Liver (tissue), 3 donors: ENCODE data around the gene CALML6.

Source experiments
- CTCF ChIP-seq: fragments of 150-350 bp; IDR thresholded peaks from 2 replicates; pipeline ENCODE4 v1.5.1; 2017; ENCODE audit warnings: improper control_type of control experiment, low read depth, low read length; ENCODE audit not compliant: missing input control
- EGR1 ChIP-seq, 2 donors: IDR thresholded peaks; 2 replicates each; pipeline ENCODE4 v1.6.1; 2016 to 2018; ENCODE audit warnings: antibody characterized with exemption in 2 of 2, low read depth in 2 of 2
- FOXA1 ChIP-seq: IDR thresholded peaks from 2 replicates; pipeline ENCODE4 v1.6.1; 2016; ENCODE audit warnings: antibody characterized with exemption
- FOXA2 ChIP-seq: IDR thresholded peaks from 2 replicates; pipeline ENCODE4 v1.6.1; 2016; ENCODE audit warnings: antibody characterized with exemption
- GABPA ChIP-seq, 2 donors: IDR thresholded peaks in 1 of 2; conservative IDR thresholded peaks in 1 of 2; 2 replicates each; pipeline ENCODE4 v1.6.1; 2016; ENCODE audit warnings: antibody characterized with exemption in 2 of 2, mild to moderate bottlenecking in 1 of 2, moderate library complexity in 1 of 2
- JUND ChIP-seq, 2 donors: IDR thresholded peaks; 2 replicates each; pipeline ENCODE4 v1.6.1; 2016; ENCODE audit warnings: antibody characterized with exemption in 2 of 2
- MAX ChIP-seq: IDR thresholded peaks from 2 replicates; pipeline ENCODE4 v1.6.1; 2016; ENCODE audit warnings: antibody characterized with exemption
- NR2F2 ChIP-seq: IDR thresholded peaks from 2 replicates; pipeline ENCODE4 v1.6.1; 2016; ENCODE audit warnings: antibody characterized with exemption
- REST ChIP-seq: IDR thresholded peaks from 2 replicates; pipeline ENCODE4 v1.6.1; 2016; ENCODE audit warnings: antibody characterized with exemption, mild to moderate bottlenecking
- SP1 ChIP-seq: IDR thresholded peaks from 2 replicates; pipeline ENCODE4 v1.6.1; 2018; ENCODE audit warnings: antibody characterized with exemption, mild to moderate bottlenecking
- TAF1 ChIP-seq: conservative IDR thresholded peaks from 2 replicates; pipeline ENCODE4 v1.6.1; 2016; ENCODE audit warnings: antibody characterized with exemption, mild to moderate bottlenecking
- donor health status: healthy.
- donor health status: healthy.

GRCh38 chr1:1877865-1878436 lies 37.1 kb upstream of the CALML6 start:
- TF ChIP-seq GABPA (IDR thresholded peaks at IDR 0.05 in 1 of 2, conservative IDR thresholded peaks at IDR 0.05 in 1 of 2) (no peak), EGR1 (IDR thresholded peaks at IDR 0.05; ENCODE audit: low read depth in 2 of 2) (no peak), CTCF (no peak), TAF1 (no peak), JUND (IDR thresholded peaks at IDR 0.05) (no peak), FOXA1 (no peak), SP1 (no peak), FOXA2 (no peak), MAX (no peak), NR2F2 (no peak), REST (no peak)
